GM12892 (cell line): ENCODE measurements around the gene ASB3.

Source experiments
- POLR2A ChIP-seq: IDR thresholded peaks from 2 replicates; pipeline ENCODE4 v1.6.1; 2011; ENCODE audit warnings: low read depth, low read length, control low read depth
- POLR2AphosphoS5 ChIP-seq: IDR thresholded peaks from 2 replicates; pipeline ENCODE4 v1.6.1; 2011; ENCODE audit warnings: low read depth, low read length, control low read depth

GRCh38 chr2:53695575-53695974 is 91.2 kb downstream of the ASB3 start:
- no peak for TF ChIP-seq POLR2A
- TF ChIP-seq POLR2AphosphoS5 = no peak
